Peyer's patch (tissue), 4 donors: ENCODE data around the gene AMDHD2.

Experiments used
- CTCF ChIP-seq, 6 experiments: fragments of 450-650 bp in 4 of 6; fragments of 200-600 bp in 2 of 6; sonication (generic) in 1 of 6; IDR thresholded peaks; one replicate each; pipeline ENCODE4 v1.5.1; 2017 to 2019; ENCODE audit warnings: antibody characterized with exemption in 6 of 6, mild to moderate bottlenecking in 3 of 6, moderate library complexity in 1 of 6
- POLR2A ChIP-seq, 2 donors: fragments of 450-650 bp; IDR thresholded peaks; one replicate each; pipeline ENCODE4 v1.5.1; 2017; ENCODE audit warnings: antibody characterized with exemption in 2 of 2, mild to moderate bottlenecking in 2 of 2, moderate library complexity in 2 of 2

- no peak for TF ChIP-seq CTCF (IDR thresholded peaks at IDR 0.05)
- TF ChIP-seq POLR2A (IDR thresholded peaks at IDR 0.05): no peak
Observed at GRCh38 chr16:2470603-2471015, 49.6 kb upstream of the AMDHD2 start.
